Medulla oblongata (tissue), 1 donor: ENCODE data around the gene VPREB3.
A peak's percentile ranks its signal among the peaks of the same experiment; 100 is the strongest.

ENCODE experiments used
- DNase-seq: peaks from one replicate; pipeline ENCODE4 v3.0.0-alpha.2; 2015; ENCODE audit errors: extremely low spot score

VPREB3 gene

GRCh38 chr22:23782703-23783102 lies 28.5 kb upstream of the VPREB3 start:
- DNase-seq: no peak

DNA sequence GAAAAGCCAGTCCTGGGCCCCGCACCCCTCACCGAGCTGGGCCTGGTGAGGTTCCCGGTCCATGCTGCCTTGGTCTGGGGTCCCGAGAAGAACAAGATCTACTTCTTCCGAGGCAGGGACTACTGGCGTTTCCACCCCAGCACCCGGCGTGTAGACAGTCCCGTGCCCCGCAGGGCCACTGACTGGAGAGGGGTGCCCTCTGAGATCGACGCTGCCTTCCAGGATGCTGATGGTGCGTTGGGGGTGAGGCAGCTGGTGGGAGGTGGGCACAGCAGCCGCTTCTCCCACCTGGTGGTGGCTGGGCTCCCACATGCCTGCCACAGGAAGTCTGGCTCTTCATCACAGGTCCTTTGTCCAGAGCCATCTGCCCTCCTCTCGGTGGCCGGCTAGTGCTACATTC lies 28.0 kb upstream of the VPREB3 start:
- DNase-seq: no peak

GRCh38 chr22:23781511-23782183 lies 27.4 kb upstream of the VPREB3 start:
- no peak for DNase-seq

DNA sequence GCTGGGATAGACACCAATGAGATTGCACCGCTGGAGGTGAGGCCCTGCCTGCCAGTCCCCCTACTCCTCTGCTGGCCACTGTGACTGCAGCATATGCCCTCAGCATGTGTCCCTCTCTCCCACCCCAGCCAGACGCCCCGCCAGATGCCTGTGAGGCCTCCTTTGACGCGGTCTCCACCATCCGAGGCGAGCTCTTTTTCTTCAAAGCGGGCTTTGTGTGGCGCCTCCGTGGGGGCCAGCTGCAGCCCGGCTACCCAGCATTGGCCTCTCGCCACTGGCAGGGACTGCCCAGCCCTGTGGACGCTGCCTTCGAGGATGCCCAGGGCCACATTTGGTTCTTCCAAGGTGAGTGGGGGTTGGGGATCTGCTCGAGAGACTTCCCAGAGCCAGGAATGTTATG lies 26.8 kb upstream of the VPREB3 start:
- DNase-seq: peak; percentile 94

DNA sequence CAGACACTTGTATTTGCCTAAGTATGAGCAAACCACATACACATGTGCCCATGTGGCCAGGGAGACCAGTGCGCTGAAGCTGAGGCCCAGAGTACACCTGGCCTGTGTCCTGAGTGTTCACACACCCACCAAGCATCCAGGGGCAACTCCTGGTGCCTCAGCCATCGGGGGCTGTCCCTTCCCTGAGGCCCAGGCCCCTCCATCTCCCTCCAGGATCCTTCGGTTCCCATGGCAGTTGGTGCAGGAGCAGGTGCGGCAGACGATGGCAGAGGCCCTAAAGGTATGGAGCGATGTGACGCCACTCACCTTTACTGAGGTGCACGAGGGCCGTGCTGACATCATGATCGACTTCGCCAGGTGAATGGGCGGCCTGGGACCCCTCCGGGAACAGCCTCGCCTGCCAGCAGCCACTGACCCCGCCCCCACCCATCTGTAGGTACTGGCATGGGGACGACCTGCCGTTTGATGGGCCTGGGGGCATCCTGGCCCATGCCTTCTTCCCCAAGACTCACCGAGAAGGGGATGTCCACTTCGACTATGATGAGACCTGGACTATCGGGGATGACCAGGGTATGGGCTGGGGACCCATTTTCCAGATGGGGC lies 26.0 kb upstream of the VPREB3 start:
- no peak for DNase-seq

- no peak for DNase-seq
These were observed 25.5 kb upstream of the VPREB3 start for GRCh38 chr22:23779731-23780130.

DNA sequence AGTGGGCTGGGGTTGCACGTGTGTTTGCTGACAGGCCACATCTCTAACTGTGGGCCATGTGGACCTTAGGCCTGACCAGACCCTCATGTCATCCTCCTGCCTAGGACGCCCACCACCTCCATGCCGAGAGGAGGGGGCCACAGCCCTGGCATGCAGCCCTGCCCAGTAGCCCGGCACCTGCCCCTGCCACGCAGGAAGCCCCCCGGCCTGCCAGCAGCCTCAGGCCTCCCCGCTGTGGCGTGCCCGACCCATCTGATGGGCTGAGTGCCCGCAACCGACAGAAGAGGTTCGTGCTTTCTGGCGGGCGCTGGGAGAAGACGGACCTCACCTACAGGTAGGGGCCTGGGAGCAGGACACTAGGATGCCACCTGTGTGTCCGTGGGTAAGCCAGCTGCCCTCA lies 24.9 kb upstream of the VPREB3 start:
- no peak for DNase-seq

DNA sequence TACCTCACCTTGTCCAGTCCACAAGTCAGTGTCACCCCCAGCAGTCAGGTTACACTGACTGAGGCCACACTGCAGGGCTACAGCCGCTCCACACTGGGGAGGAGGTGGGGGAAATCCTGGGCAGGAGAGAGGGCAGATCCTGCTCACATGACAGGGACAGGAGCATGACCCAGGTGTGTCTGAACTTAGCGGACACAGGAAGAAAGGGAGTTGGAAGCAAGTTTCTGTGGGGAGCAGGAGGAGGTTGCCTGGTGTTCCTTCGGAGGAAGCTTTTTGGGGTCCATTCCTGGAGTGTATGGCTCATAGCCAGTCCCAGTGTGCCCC lies 24.3 kb upstream of the VPREB3 start:
- no peak for DNase-seq

DNA sequence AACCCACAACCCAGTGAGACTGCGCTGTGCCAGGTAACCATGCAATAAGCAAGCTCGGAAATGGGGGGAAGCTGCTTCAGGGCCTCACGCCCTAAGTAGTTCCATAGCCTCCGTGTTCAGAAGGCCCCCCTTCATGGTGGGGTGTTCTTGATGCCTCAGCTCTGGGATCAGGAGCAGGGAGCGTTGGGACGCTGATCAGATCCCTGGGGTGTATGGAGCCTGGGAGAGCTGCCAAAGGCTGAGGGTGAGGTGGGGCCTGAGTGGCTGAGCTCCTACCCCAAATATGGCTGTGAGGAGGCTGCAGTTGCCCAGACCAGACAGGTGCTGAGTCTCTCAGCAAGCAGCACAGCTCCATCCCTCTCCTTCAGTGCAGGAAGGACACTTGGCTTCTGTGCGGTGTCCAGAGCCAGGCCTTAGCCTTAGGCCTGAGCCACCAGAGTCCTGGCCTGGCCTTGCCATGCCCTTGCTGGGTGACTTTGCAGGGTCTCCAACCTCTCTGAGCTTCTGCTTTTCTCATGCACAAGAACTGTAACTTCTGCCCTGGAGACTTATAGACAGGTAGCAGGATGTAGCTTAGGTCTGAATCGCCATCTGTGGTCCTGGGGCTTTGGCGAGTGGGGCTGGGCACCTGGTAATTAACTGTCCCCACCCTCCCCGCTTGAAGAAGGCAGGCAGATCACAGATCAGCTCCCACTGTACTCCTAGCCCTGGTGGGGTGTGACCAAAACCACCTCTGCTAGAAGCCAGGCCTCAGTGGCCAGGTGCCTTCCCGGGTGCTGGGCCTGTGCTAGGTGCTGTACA lies 23.8 kb upstream of the VPREB3 start:
- no peak for DNase-seq

DNA sequence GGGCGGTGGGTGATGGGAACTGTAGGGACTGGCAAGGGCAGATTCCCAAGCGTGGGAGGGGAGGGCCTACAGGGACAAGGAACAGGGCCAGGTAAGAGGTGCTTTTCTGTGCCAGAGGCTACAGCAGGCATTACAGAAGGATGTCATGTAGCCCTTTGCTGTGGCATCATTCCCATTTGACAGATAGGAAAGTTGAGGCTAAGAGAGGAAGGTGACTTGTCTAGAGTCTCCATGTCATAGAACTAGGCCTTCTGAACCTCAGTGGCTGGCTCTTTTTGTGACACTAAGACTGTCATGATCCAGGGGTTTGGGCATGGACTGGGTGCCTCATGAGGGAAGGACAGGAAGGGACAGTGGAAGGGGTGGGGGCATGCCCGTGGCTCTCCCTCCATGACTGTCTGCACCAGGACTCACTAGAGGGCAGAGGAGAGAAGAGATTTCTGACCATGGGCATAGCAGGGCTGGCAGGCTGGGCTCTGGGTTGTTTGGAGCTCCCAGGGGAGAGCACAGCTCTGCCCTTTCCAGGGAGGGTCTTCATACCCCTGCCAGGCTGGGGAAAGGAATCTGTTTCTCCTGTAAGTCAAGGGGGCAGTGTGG lies 21.7 kb upstream of the VPREB3 start:
- no peak for DNase-seq

GRCh38 chr22:23774922-23775436 lies 20.8 kb upstream of the VPREB3 start:
- DNase-seq: no peak

DNA sequence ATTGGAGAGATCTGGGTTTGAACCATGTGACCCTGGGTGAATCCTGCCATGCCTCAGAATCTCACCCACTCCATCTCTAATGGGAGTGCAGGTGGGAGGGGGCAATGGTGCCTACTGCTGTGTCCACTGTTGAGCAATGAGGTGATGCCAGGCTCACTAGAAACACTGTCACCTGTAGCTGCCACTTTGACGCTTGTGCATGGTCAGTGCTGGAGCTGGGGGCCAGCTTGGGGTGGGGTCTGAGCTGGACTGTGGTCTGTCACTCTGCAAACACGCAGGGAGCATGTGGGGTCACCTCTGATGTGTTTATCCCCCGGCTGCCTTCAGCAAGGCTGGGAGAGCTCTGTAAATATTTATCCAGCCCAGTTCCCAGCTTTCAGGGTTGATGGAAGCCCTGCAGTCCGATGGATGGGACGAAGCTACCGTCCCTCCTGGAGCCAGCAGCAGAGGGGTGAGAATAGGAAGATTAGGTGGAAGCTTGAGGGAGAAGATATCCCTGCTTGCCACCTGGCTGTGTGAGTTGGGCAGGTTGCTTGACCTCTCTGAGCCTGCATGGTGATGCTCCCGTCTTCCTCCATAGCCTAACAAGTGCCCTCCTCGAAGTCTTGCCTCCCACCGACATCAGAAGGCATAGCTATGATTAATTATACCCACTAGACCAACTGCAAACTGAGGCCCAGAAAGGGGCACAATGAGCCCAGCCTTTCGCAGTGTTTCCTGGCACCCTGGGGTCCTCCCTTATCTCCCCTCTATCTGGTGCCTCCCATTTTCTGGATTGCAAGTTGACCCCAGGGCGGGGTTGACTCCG lies 20.1 kb upstream of the VPREB3 start:
- DNase-seq: no peak

DNA sequence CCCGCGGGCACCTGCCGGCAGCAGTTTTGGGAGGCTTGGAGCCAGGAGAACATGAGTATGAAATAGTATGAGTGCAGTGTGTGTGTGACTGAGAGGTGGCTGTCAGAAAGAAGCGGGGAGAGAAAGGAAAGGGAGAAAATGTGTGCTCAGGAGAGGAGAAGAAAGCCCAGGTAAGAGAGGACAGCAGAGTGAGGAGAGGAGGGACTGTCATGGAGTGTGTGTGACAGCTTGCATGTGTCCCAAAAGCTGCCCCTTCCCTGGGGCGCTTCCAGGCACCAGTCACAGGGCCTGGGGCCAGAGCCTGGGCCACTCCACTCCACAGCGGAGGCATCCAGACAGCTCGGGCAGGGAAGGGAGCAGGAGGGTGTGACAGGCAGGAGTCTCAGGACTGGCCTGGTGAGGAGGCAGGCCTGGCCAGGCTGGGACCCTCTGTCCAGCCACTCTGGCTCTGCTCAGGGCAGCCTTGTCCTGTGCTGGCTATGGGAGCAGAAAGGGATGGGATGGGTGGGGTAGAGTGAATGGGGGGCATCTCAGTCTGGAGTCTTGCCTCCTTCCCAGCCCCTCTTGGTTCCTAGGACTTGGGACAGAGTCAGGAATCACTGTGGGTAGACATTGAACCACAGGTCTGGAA lies 19.4 kb upstream of the VPREB3 start:
- DNase-seq: no peak

- no peak for DNase-seq
These were observed 18.6 kb upstream of the VPREB3 start, which contains the start of gene MMP11 for GRCh38 chr22:23772649-23773473. MMP11 (plus strand) TSS chr22:23772849; CDS start chr22:23772871, 22 bp downstream.

DNA sequence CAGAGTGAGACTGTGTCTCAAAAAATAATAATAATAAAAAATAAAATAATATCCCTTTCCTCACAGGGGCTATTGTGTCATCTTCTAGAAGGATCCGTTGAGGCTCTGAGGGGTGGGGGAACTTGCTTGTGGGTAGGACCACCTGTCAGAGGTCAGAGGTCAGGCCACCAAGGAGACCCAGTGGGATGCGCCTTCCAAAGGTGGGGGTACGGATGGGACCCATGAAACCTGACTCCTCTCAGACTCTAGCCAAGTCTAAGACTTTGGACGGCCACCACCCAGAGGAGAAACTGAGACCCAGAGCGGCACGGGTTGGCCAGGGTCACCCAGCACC lies 18.1 kb upstream of the VPREB3 start:
- DNase-seq: no peak

- no peak for DNase-seq
These were observed 15.2 kb upstream of the VPREB3 start for GRCh38 chr22:23769321-23769965.

DNA sequence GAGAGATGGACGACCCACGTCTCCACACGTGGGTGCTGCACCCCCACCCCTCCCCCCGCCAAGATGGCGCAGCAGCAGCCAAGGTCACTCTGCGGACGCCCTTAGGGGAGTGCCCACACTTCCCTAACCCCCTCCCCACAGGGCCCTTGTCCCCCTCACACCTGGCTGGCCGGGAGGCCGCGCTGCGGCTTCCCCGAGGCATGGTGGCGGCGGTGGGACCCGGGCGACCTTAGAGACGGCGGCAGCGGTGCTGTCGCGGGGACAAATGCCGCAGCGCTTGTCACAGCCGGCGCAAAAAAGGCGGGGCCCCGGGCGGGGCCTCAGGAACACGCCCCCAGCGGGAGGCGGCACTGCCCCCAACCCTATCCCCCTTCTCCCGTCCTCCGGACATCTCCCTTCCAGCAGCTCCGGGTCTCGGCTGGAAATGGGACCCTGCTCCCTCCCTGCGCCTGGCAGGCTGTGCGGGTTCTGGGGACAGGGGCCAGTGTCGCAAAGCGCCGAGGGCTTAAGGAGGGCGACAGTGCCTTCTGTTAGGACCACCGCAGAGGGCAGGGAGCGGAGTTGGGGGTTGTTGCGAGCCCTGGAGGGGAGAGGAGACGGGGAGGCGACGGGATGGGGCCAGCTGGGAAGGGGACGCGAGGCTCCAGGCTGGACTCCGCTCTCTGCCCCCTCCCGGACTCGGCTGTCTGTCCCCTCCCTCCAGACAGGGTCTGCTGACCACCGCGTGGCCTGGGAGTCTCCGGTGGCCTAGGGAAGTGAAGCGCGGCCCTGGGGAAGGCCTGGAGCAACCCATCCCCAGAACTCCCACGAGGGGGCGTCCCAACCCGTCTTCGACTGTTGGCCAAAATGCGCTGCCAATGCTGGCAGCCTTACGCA lies 13.7 kb upstream of the VPREB3 start, which contains the start of gene CHCHD10:
TSS of gene CHCHD10 (minus strand) at position 300 of the 876 bp plus-strand sequence. CDS start at position 202, 98 bp downstream.
- peak; percentile 95 for DNase-seq

DNA sequence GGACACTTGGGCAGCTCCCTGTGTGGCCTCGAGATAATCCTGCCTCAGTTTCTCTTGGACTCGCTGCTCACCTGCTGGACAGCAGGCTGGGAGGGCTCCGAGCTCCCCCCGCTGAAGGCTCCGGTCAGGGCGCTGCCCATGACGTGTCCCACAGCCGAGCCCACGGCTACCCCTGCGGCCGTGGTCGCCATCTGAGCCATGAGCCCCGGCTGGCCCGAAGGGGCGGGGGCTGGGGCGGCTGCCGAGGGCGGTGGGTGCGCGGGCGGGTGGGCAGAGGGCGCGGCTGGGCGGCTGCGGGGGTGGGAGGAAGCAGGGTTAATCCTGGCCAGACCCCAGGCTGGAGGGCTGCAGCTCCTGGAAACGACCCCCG lies 13.1 kb upstream of the VPREB3 start:
- DNase-seq: no peak
